Hepatocyte (in vitro differentiated cells): Measurements from ENCODE around the gene FER1L5.

Experiments used
- EZH2phosphoT487 ChIP-seq: fragments of 200-600 bp; sonication (generic); IDR thresholded peaks from one replicate; pipeline ENCODE4 v1.6.1; 2018; ENCODE audit warnings: antibody characterized with exemption, mild to moderate bottlenecking, low read depth, moderate library complexity; ENCODE audit not compliant: unreplicated experiment, severe bottlenecking
- TF ChIP-seq, protein P1 (sequence below): fragments of 200-600 bp; sonication (generic); IDR thresholded peaks from 2 replicates; pipeline ENCODE4 v1.5.1; 2016; ENCODE audit warnings: antibody characterized with exemption, mild to moderate bottlenecking; ENCODE audit not compliant: poor library complexity

DNA sequence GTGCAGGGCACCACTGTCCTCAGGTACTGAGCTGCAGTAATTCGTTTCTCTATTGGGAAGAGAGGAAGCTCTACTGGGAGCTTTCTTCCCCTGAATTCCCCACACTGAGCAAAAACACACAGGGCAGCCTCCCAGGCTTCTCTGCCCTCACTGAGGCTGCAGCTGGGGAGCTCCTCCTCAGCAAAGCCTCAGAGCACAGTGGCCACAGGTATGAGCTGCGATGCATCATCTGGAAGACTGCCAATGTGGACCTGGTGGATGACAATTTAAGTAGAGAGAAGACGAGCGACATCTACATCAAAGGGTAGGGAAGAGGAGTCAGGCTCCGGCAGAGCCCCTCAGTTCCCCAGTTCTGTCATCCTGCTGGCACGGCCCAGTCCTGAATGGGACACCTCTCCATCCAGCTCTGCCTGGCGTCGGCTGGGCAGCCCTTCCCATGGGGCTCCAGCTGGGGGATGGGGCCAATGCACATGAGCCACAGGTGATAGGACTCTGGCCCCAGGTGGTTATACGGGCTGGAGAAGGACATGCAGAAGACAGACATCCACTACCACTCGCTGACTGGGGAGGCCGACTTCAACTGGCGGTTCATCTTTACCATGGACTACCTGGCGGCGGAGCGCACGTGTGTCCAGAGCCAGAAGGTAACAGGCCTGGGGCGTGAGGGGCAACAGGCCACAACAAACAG, 59.7 kb downstream of the FER1L5 start:
- TF ChIP-seq, protein P1, sequence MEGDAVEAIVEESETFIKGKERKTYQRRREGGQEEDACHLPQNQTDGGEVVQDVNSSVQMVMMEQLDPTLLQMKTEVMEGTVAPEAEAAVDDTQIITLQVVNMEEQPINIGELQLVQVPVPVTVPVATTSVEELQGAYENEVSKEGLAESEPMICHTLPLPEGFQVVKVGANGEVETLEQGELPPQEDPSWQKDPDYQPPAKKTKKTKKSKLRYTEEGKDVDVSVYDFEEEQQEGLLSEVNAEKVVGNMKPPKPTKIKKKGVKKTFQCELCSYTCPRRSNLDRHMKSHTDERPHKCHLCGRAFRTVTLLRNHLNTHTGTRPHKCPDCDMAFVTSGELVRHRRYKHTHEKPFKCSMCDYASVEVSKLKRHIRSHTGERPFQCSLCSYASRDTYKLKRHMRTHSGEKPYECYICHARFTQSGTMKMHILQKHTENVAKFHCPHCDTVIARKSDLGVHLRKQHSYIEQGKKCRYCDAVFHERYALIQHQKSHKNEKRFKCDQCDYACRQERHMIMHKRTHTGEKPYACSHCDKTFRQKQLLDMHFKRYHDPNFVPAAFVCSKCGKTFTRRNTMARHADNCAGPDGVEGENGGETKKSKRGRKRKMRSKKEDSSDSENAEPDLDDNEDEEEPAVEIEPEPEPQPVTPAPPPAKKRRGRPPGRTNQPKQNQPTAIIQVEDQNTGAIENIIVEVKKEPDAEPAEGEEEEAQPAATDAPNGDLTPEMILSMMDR: no peak
- no peak for TF ChIP-seq EZH2phosphoT487
